GM19025 (cell line): Measurements from ENCODE around the gene ZFAND3.

ENCODE experiments used
- ATAC-seq: cut with Tn5 transposase; IDR thresholded peaks from one replicate; pipeline ENCODE4 v1.9.1; 2021; ENCODE audit warnings: mild to moderate bottlenecking, low read depth, moderate library complexity; ENCODE audit not compliant: unreplicated experiment

The ZFAND3 gene

GRCh38 chr6:38067263-38067980 is 247.9 kb downstream of the ZFAND3 start:
- ATAC-seq, result no peak

GRCh38 chr6:38068854-38069590 is 249.5 kb downstream of the ZFAND3 start:
- no peak for ATAC-seq

- no peak for ATAC-seq
Measured at GRCh38 chr6:38077488-38078030, 258.0 kb downstream of the ZFAND3 start.

GRCh38 chr6:38078671-38079070 is 259.1 kb downstream of the ZFAND3 start:
- no peak for ATAC-seq

GRCh38 chr6:38079107-38079506 is 259.6 kb downstream of the ZFAND3 start:
- ATAC-seq, result no peak

- ATAC-seq, result no peak
Measured at GRCh38 chr6:38079537-38079936, 260.0 kb downstream of the ZFAND3 start.

GRCh38 chr6:38080360-38080759 is 260.8 kb downstream of the ZFAND3 start:
- ATAC-seq, result no peak

- no peak for ATAC-seq
Measured at GRCh38 chr6:38080889-38081288, 261.4 kb downstream of the ZFAND3 start.

GRCh38 chr6:38085031-38085430 is 265.5 kb downstream of the ZFAND3 start:
- no peak for ATAC-seq

- ATAC-seq, result no peak
Measured at GRCh38 chr6:38086346-38086745, 266.8 kb downstream of the ZFAND3 start.

GRCh38 chr6:38088010-38088409 is 268.5 kb downstream of the ZFAND3 start:
- ATAC-seq, result no peak

GRCh38 chr6:38088829-38089228 is 269.3 kb downstream of the ZFAND3 start:
- no peak for ATAC-seq

GRCh38 chr6:38091613-38092012 is 272.1 kb downstream of the ZFAND3 start:
- ATAC-seq, result no peak

GRCh38 chr6:38092465-38092864 is 272.9 kb downstream of the ZFAND3 start:
- no peak for ATAC-seq

- no peak for ATAC-seq
Measured at GRCh38 chr6:38092964-38093363, 273.4 kb downstream of the ZFAND3 start.

- ATAC-seq, result no peak
Measured at GRCh38 chr6:38095054-38095453, 275.5 kb downstream of the ZFAND3 start.

- ATAC-seq, result no peak
Measured at GRCh38 chr6:38099221-38099620, 279.7 kb downstream of the ZFAND3 start.

GRCh38 chr6:38100380-38100779 is 280.9 kb downstream of the ZFAND3 start:
- ATAC-seq, result no peak

- ATAC-seq, result no peak
Measured at GRCh38 chr6:38103921-38104320, 284.4 kb downstream of the ZFAND3 start.

GRCh38 chr6:38105066-38105465 is 285.5 kb downstream of the ZFAND3 start:
- ATAC-seq, result no peak

- ATAC-seq, result no peak
Measured at GRCh38 chr6:38107073-38107472, 287.5 kb downstream of the ZFAND3 start.

GRCh38 chr6:38110481-38110971 is 291.0 kb downstream of the ZFAND3 start:
- ATAC-seq, result no peak
